WI38 (cell line): Measurements from ENCODE around the gene GNAZ.

ENCODE experiments used
- H3K4me3 ChIP-seq: 2 replicates; pipeline ENCODE4 v1.5.1; 2011; ENCODE audit warnings: low read depth, mild to moderate bottlenecking, control low read depth, low read length
- CTCF ChIP-seq: IDR thresholded peaks from 2 replicates; pipeline ENCODE4 v1.5.1; 2012; ENCODE audit warnings: low read depth, mild to moderate bottlenecking, control low read depth, low read length

The GNAZ gene

GRCh38 chr22:23076896-23077572, 6.7 kb downstream of the GNAZ start:
- TF ChIP-seq CTCF: no peak

GRCh38 chr22:23077627-23078461, 7.5 kb downstream of the GNAZ start:
- no peak for TF ChIP-seq CTCF
- H3K4me3 ChIP-seq: no peak overlapping the region

More at GRCh38 chr22:23076896-23077572, 6.7 kb downstream of the GNAZ start:
- H3K4me3 ChIP-seq: no peak overlapping the region

DNA sequence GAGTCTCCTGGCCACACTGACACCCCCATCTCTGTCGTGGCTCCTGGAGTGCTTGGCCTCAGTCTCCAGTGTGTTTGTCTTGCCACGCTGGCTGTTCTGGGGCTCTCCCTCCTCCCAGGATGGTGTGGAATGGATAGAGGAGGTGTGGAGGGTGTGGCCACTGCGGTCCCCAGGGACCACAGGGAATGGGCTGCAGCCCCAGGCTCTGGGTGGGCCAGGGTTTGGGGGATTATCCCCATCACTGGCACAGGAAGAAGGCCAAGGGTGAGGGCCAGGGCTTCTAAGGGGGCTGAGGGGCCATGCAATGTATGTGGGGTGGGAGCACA, 8.1 kb downstream of the GNAZ start:
- TF ChIP-seq CTCF: no peak
- no peak overlapping the region for H3K4me3 ChIP-seq

DNA sequence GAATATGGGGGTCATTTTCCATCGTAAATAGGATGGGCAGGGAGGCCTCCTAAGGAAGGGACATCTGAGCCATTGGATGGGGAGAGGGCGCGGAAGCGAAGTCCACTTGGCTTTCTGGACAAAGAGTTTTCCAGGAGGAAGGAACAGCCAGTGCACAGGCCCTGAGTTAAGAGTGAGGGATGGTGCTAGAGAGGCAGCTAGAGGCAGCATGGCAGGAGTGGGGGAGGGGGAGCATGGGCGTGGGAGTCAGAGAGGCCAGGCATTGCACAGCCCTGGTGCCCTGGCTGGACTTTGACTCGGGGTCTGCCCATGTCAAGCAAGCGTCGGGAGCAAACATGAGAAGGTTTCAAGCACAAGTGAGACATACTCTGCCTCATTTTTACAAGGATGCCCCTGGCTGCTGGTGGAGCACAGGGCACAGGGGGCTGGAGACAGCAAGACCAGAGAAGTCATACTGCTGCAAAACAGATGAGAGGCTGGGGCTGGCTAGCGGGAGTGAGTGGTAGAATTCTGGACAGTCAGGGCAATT, 9.0 kb downstream of the GNAZ start:
- no peak for TF ChIP-seq CTCF

DNA sequence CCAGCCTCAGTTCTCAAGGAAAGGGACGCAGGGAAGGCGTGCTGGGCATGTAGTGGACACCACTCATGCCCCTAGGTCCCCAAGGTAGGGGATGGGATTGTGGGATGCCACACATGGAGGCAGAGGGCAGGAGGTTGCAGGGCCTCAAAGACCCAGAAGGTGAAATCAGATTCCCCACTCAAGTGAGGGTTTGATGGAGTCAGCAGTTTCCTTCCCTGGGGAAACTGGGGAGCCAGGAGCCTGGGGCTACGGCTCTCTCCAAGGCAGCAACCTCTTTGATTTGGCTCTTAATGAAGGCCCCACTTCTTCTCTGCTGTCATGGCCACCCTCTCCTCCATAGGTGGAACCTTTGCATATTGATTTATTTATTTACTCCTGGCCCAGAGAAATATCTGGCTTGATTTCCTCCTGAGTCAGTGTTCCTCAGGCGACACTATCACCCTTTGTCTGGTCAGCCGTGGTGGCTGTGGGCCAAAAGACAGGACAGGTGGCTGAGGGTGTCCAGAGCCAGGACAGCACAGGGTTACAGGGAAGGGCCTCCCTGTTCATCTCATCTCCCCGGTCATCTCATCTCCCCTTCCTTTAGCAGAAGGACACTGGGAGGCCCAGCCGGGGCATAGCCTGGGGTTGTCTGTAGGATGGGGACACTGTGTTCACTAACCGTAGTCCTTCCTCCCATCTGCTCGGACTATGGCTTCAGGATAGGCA, 9.6 kb downstream of the GNAZ start:
- no peak overlapping the region for H3K4me3 ChIP-seq
- TF ChIP-seq CTCF: no peak

More for the DNA sequence above, 9.0 kb downstream of the GNAZ start:
- no peak overlapping the region for H3K4me3 ChIP-seq

GRCh38 chr22:23080613-23081290, 10.4 kb downstream of the GNAZ start:
- no peak for TF ChIP-seq CTCF
- no peak overlapping the region for H3K4me3 ChIP-seq
